ENCODE measurements around the gene C1D.
A peak's percentile ranks its signal among the peaks of the same experiment; 100 is the strongest.

C1D gene

DNA sequence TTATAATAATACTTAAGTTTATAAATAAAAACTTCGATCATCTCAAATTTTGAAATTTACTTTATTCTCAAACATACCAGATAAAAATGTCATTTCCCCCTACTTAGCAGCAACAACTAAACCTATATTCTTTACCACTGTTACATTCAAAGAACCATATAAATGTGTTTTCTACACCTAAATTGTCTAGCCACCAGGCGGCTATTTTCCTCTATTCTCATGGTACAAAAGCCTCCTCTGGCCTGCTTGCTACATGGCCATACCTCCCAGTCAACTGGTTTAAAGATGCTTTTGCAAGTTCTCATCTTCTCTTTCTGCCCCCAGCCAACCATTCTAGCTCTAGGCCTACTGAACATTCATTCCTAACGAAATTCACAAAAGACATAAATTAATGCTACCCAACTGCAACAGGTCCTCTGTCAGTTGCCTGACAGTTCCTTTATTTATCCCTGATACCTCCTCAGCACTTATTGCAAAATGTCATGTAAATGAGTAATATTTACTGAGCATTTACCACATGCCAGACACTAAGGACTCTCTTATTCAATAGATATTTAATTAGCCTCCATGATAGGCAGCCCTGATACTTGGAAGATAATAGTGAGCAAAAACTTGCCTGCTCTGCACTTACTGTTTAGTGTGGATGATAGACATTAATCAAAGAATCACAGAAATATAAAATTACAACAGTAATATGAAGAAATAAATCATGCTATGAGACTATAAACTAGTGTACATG, 5.0 kb downstream of the C1D start:
- DNase-seq, result no peak

DNA sequence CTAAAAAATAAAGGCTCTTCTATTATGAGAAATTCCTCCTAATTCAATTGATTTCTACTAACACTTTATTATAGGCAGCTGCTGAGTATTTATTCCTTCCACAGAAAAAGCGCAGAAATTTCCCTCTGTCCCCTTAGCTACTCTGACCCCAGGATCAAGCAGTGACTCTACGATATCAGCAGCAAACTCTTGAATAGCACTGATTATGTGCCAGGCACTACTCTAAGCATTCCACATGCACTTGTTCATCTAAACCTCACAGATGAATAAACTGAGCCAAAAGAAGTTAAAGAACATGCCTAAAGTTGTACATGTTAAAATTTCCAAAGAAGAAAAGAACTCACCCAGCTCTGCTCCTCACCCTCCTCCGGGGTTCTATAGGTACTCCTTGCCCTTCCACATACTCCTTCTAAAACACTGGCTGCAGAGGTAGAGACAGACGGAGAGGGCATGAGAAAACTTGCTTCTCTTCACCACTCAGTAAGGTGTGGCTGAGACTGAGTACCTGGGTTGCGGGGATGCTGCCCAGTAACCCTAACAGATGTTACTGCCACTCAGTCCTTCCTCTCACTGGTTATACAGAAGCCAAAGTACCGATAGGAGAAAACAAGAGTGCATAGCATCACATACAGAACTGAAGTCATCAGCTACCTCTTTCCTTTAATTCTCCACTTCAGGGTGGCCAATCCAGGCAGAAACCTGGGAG, 9.9 kb downstream of the C1D start:
- DNase-seq, result no peak

DNA sequence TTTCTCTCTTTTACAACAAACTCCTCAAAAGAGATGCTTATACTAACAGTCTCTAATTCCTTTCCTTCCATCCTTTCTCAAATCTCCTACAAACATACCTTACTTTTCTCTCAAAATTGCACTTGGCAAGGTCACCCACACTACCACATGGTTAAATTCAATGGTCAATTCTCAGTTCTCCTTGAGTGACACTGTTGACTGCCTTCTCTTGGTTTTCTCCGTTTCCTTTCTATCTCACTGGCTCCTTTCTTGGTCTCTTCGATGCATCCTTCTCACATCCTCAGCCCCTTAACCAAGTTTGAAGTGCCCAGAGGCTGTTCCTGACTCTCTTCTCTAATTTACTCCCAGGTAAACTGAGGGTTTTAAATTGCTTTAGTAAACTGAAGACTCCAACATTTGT, 12.5 kb downstream of the C1D start:
- no peak for DNase-seq

DNA sequence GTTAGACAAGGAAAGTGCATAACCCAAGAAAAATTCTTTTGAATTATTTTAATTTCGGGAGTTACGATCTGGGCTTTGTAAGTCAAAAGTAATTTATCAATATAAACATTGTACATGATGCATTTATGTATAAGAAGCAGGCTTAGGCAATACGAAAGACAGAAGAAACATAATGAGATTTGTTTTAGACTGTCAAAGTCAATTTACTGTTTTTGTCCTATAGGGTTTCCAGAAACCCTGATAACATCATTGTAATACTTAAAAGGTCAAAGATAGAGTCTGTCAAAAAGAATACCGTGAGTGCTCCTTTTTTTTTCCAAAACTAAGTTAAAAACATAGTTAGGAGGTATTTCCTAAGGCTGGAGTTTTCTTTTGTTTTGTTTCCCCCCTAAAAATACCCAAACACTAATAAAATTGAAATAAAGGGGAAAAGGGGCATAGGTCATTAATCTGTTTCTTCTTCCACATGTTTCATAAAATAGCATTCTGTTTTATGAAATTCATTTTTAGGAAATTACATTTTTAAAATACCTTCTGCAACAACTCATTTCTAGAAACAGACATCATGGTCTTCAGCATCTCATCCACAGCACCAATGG, 16.1 kb downstream of the C1D start:
- DNase-seq, result no peak

DNA sequence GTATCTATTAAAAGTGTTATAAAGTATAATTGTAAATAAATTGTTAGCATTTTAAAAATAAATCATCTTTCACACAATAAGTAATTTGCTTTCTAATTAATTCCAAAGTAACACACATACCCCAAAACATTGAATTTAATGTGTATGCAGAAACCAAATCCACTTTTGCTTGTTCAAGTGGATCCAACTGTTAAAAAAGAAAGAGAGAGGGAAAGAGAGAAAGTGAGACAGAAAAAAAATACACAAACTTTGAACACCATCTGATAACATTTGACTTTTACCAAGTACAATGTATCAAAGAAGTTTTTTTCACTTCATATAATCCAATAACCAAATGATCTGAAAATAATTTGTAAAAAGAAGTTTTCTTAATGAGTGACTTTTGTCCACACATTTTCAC, 16.6 kb downstream of the C1D start:
- DNase-seq, result no peak

DNA sequence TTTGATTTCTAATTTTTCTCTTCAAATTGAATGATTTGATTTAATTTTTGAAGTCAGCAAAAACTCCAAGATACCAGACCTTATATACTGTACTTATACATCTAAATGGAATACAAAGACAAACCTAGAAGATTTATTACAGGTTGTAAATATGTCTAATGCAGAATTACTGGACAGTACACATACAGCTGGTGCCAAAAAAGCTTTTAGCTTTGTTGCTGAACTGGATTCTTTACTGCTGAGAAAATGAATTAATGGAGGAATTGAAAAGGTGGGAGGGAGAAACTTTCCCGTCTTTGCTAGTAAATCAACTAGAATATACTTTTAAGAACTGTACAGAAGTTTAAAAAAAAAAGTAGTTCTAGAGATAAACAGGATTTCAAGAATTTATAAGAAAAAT, 17.5 kb downstream of the C1D start:
- DNase-seq, result peak; percentile 62

DNA sequence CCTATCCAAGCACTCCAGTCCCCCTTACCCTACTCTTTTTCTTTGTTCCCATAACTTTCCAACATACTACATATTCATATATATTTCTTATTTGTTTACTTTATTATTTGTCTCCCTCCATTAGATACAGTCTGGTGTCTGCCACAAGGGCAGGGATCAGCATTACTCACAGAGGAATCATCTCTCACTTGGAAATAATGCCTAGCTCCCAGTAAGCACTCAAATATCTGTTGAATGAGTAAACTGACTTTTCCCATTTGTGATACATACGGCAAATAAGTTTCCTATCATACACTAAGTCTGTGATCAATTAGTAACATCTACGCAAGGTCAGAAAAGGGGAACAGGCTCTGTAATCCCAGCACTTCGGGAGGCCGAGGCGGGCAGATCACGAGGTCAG, 18.7 kb downstream of the C1D start:
- DNase-seq, result peak; percentile 78

DNA sequence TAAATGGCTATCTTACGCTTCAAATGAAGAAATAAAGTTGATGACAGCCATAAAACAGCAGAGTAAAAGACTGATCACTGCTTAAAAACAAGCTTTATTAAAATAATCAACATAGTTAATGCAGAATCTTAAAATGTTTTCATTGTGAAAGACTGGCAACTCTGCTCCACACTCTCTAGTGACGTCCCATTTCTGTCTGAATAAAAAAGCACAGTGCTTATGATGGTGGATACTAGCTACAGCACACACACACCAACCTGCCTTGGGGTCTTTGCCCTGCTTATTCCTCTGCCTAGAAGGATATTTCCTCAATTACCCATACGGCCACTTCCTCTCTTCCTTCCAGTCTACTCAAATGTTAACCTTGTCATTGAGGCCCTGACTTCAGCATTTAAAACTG, 19.1 kb downstream of the C1D start:
- no peak for DNase-seq

DNA sequence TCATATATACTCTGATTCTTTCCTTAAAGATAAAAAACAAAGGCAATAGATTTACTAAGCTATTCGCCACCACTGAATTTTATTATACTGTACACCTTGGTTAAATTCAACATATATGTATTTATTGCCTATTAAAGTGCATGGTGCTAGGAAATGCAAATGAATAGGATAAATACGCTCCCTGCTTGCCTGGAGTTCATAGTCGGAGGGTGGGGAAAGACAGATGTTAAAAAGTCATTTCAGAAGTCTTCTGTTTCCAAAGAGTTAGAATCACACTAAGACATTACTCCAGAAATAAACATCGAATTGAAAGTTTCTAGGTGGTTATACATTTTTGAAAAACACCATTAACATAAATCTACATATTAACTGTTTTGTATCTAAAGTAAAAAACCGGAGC, 19.8 kb downstream of the C1D start:
- no peak for DNase-seq

DNA sequence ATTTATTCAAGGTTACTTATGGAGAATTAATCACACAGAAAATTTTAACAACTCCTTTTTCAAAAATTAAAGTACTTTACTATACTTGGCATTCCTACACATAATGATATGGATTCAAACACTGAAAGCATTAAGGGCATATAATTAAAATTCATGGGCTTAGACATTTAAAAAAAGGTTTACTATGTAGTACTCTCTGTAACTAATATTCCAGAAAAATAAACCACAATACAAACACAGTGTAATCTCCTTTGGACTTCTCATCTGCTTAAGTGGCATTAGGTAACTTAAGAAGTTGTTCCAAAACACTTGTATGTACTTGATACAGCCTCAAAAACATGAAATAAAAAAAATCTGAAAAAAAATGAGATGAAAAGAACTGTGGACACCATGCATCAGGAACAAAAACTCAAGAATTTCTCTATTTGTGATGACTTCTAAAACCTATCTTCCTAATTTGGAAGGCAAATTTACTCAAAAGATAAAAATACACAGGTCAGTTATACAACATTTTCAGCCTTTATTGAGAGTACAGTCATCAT, 21.0 kb downstream of the C1D start:
- no peak for DNase-seq

DNA sequence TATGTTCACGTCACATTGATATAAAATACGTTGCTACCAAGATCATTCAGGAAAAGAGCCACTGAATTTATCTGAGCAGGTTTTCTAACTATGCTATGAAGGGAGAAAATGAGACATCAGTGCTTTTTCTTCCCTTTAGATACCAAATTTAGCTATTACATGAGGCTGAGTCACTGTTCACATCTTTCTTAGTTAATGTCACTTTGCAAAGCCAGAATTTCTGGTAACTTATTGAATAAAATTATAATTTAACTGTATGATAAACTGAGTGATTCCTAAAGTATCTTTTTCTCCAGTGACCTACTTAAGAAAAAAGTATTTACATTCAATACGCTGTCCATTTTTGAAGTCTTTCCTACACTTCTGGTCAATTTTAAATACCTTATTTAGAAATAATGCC, 22.7 kb downstream of the C1D start:
- no peak for DNase-seq

DNA sequence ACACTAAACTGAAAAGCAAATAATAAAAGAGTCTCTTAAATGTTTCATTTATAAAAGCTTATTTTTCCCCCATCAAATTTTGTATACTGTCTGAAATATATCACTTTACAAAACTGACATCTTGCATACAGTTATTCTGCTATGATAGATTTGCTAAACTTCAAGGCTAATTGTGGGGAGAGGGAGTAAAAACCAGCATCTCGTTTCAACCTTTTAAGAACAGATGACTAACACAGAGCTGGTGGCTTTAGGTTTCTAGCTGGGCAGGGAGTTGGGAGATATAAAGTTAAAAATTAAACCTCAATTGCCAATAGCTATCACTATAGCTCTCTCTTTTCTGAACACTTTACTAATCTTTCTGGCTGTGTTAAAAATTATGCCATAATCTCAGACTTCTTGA, 23.5 kb downstream of the C1D start:
- no peak for DNase-seq

DNA sequence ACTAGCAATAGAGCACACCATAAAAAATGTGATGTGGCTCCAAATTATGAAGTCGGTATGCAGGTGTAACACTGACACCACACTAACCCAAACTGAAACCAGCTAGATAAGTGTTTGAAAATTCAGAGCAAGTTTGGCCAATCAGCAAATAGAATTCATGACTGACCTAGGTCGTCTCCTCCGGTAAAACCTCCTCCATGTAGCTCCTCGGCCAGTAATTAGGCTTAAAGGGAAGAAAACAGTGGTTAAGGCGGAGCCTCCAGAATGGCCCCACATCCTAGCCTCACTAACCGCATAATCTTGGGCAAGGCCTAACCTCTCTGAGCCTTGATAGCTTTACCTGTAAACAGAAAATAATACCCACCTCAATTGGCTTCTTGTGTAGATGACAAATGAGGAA, 30.1 kb downstream of the C1D start:
- DNase-seq, result no peak

DNA sequence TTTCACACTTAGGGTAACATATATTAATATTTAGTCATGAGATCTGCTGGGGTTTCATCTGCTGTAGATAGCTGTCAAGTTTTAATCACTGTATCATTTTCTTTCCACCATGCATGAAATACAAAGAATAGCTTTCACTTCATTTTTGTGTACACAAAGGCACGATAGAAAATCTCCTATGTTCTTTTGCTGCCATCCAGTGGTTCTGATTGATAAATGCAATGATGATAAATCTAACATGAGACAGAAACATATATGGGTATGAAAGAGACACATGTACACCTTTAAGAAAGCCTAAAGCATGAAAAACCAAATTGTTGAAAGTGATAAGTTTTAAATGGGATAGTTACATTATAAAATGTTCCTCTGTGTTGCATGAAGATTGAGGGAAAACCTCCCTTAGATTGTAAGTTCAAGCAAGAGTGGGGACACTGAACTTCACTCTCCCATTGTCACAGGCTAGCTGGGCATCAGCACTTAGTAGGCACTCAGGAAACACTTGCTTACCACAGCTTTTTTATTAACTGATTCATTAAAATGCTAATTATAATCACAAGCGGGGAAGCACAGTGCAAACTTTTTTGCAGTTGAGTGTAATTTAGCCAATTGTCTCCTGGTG, 31.2 kb downstream of the C1D start:
- peak; percentile 65 for DNase-seq

DNA sequence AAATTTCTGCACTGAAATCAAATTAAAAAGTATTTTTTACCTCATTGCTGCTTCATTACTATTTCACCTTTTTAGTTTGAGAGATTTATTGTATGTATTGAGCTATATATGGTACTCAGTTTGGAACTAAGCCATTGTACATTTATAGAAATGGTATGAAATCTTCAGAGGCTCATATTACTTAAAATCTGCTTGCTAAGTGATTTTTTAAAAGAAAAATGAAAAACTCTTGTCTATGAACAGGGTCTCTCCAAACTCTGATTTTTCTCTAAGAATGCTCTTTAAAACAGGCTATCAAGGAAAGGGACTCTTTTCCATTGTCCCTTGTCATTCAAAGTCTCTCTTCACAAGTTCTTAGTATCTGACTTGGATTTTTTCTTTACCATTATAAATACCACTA, 31.8 kb downstream of the C1D start:
- peak; percentile 10 for DNase-seq

DNA sequence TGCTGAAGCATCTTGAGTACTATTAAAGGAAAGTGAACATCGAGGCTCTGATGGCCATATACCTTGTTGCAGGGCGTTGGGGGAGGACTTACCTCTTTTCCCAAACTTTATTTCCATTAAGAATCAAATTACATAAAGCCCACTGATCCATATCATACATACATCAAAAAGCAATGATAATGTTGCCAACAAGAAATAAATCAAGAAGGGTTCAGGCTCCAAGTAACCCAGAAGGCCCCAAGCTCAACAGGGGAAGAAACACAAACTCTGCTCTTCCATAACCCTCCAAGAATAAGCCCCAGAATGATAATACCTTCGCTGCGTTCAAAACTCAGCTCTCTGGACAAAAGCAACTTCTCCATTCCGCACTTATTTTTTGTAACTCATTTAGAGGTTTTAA, 32.3 kb downstream of the C1D start:
- DNase-seq, result no peak

DNA sequence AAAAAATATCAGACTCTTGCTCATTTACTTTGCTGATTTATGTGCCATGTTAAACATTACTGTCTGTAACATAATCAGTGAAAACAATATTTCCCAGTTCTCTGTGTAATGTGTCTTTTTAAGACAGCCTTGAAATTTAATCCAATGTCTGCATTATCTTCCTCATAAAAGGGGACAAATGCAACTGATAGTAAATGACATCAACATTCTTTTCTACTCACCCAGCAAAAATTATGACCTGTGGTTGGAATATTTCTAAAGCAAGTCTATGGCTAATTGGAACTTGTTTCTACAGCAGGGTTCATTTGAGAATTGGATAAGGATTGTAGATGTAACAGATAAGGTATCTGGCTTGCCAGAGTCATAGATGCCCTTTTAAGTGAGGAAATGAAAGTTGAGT, 34.8 kb downstream of the C1D start:
- peak; percentile 50 for DNase-seq

DNA sequence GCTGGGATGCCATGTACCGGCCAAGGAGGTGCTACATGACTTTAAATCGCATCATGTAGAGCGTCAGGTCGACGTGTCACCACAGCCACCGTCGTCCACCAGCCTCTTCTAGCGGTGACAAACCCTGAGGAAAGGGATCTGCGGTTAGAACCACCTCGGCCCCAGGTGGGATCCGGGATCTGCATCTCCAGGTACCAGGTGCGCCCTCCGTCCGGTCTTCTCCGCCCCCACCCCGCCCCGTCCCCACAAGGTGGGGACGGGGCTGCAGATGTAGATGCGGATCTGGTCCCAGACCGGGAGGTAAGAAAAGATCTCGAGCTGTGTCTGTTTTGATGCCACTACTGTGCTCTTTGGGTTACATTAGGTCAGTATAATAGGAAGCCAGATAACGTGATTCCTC, 38.4 kb downstream of the C1D start:
- DNase-seq, result no peak

DNA sequence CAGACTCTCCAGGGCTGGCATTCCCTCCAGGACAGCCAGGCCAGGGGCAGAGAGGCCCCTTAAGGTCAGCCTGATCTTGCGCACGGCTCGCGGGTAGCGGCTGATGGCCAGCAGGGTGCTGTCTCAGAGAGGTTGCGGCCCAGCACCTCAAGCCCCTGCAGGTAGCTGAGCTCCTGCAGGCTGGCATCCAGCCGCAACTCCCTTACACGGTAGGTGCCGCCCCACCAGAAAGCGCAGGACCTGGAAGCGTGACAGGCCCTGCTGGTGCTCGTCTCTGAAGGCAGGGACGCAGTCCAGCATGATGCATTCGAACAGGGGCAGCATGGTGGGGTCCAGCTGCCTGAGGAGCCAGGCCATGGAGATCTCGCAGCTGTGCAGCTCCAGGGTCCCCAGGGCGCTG, 38.9 kb downstream of the C1D start:
- no peak for DNase-seq

DNA sequence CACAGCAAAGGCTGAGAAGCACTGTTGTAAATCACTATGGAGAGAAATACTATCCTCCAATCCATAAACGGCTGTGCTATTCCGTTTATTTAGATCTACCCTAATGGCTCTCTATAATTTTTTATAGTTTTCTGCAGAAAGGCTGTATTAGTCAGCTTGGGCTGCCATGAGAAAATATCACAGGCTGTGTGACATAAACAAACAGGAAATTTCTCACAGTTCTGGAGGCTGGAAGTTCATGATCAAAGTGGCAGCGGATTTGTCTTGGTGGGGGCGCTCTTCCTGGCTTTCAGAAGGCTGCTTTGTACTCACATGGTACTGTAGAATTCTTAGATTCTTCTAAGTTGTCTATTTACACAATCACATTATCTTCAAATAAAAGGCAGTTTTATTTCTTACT, 44.1 kb downstream of the C1D start:
- no peak for DNase-seq

DNA sequence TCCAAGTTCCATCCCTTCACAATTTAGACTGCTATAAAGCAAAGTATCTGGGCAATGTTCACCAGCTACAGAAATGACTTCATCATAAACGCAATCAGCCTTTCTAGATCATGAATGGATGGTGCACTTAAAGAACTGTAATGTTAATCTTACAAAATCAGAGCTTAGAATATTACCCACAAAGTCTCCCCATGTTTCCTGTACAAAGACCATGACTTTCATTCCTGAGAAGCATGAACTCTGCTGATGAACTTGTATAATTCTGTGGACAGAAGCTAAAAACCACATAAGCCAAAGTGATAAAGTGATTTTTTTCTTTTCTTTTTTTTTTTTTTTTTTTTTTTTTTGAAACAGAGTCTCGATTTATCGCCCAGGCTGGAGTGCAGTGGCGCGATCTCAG, 53.3 kb downstream of the C1D start:
- DNase-seq, result no peak

DNA sequence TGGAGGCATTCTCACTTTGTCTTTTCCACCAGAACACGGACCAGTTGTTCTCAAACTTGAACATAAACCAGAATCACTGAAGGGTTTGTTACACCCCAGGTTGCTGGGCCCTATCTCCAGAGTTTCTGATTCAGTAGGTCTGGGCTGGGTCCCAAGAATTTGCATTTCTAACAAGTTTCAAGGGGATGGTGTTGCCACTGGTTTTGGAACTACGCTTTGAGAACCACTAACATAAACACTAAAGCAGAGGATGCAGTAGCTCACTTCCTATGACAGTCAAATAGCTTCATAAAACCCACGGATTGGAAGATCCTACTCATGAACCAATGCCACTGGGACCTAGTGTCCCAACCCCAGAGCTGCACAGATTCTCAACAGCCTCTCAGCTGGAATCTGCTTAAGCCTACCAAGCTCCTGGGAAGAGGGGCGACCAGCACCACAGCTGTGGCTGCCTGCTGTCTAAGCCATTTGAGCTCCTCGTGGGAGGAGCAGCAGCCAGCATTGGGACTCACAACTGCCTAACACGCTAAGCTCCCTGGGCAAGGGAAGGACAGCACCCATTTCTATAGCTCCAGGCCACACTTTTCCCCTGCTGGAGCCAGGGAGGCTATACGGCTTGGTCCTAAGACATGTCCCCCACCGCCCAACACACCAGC, 62.5 kb downstream of the C1D start:
- DNase-seq, result no peak

DNA sequence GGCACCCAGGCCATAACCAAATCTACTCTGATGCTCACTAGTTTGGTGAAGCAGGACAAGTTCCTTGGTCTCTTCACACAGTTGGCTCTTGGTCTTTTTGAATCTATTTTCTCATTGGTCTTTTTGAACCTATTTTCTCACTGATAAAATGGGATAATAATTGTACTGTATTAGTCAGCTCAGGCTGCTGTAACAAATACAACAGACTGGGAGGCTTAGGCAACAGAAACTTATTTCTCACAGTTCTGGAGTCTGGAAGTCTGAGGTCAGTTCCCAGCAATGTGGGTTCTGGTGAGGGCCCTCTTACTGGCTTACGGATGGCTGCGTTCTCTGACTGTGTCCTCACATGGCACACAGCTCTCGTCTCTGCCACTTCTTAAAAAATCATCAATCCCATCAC, 63.5 kb downstream of the C1D start:
- DNase-seq, result no peak

All from fibroblast of skin of abdomen (primary cell).